Panc1 (cell line): ENCODE results near the gene MTSS2. TPM values are rescaled to one million over a fixed set of nuclear protein-coding genes. Genes with fewer than 3 reads are reported as not detected.
A peak's percentile ranks its signal among the peaks of the same experiment; 100 is the strongest.

ENCODE experiments used
- ATAC-seq: fragments of 200-7000 bp; cut with Tn5 transposase; 2 replicates; pipeline ENCODE4 v1.9.1; 2020; ENCODE audit warnings: mild to moderate bottlenecking, moderate library complexity
- BruUV-seq: library from RNA; stranded (reverse); fragments of 400-500 nt; replicated peaks from 2 replicates; lab custom pipeline; 2021; lab: Mats Ljungman, UMichigan
- CTCF ChIA-PET: fragments of 300-600 bp; sonication (Branson Sonifier 250); formaldehyde crosslinking; loops from one replicate; lab custom pipeline; 2022; ENCODE audit warnings: antibody characterized with exemption; lab: Charles Lee
- POLR2A ChIA-PET: fragments of 300-600 bp; sonication (Branson Sonifier 250); formaldehyde crosslinking; loops from one replicate; lab custom pipeline; 2022; ENCODE audit warnings: antibody characterized with exemption; lab: Charles Lee
- DNase-seq: peaks from one replicate; pipeline ENCODE4 v3.0.0-alpha.2; 2010; ENCODE audit warnings: low read depth, low spot score
- H3K27ac ChIP-seq: 2 replicates; pipeline ENCODE4 v1.5.1; 2011; ENCODE audit warnings: mild to moderate bottlenecking, low read length, inconsistent platforms
- H3K27me3 ChIP-seq: fragments of 200-500 bp; sonication (Bioruptor generic); 2 replicates; pipeline ENCODE4 v1.6.0; 2014; ENCODE audit warnings: low read length, inconsistent platforms; ENCODE audit not compliant: control insufficient read depth, insufficient read depth
- H3K36me3 ChIP-seq: fragments of 200-500 bp; sonication (Bioruptor generic); 2 replicates; pipeline ENCODE4 v1.5.1; 2014; ENCODE audit warnings: inconsistent platforms, mild to moderate bottlenecking, low read length, moderate library complexity; ENCODE audit not compliant: control insufficient read depth, insufficient read depth
- H3K4me1 ChIP-seq: 2 replicates; pipeline ENCODE4 v1.5.1; 2011; ENCODE audit warnings: inconsistent platforms, mild to moderate bottlenecking, low read length, moderate library complexity; ENCODE audit not compliant: control insufficient read depth, insufficient read depth
- H3K4me3 ChIP-seq, 2 experiments: 2 replicates each; pipeline ENCODE4 v1.5.1; 2011 to 2012; ENCODE audit warnings: low read depth in 2 of 2, low read length in 2 of 2, mild to moderate bottlenecking in 2 of 2, inconsistent platforms in 1 of 2, moderate library complexity in 1 of 2
- H3K9me3 ChIP-seq: fragments of 200-500 bp; sonication (Bioruptor generic); 2 replicates; pipeline ENCODE4 v1.5.1; 2014; ENCODE audit warnings: low read depth, mild to moderate bottlenecking, inconsistent platforms, low read length, moderate library complexity; ENCODE audit not compliant: control insufficient read depth, insufficient read depth
- CTCF ChIP-seq: fragments of 450-650 bp; IDR thresholded peaks from 2 replicates; pipeline ENCODE4 v1.5.1; 2017; ENCODE audit warnings: mild to moderate bottlenecking
- POLR2AphosphoS5 ChIP-seq: IDR thresholded peaks from 2 replicates; pipeline ENCODE4 v1.6.1; 2012; ENCODE audit warnings: mild to moderate bottlenecking, low read depth, low read length, moderate library complexity
- REST ChIP-seq, 2 experiments: IDR thresholded peaks; 2 replicates each; pipeline ENCODE4 v1.6.1; 2011 to 2012; ENCODE audit warnings: low read depth in 2 of 2, control low read depth in 1 of 2, low read length in 1 of 2, mild to moderate bottlenecking in 1 of 2, moderate library complexity in 1 of 2; ENCODE audit not compliant: insufficient read depth in 1 of 2
- SIN3A ChIP-seq: IDR thresholded peaks from 2 replicates; pipeline ENCODE4 v1.6.1; 2012; ENCODE audit warnings: low read depth, mild to moderate bottlenecking, low read length, moderate library complexity, borderline replicate concordance; ENCODE audit not compliant: insufficient read depth
- TCF7L2 ChIP-seq: IDR thresholded peaks from 2 replicates; pipeline ENCODE4 v1.6.1; 2011; ENCODE audit warnings: mild to moderate bottlenecking, low read depth, low read length, inconsistent platforms
- in situ Hi-C: cut with HindIII; loops from 2 replicates; pipeline ENCODE4 v1.10.0; 2016; ENCODE audit warnings: low sequenced_read_pairs, low pct_unique_long_range_greater_than_20kb
- intact Hi-C: fragments of 100-400 bp; cut with micrococcal nuclease; formaldehyde crosslinking; loops from one replicate; pipeline ENCODE4 v1.10.0; 2022; ENCODE audit not compliant: unreplicated experiment
- total RNA-seq: library from RNA; stranded (reverse); gene quantifications from one replicate; pipeline ENCODE4 v1.2.1, GENCODE V29; 2021; ENCODE audit not compliant: unreplicated experiment

MTSS2 gene
- total RNA-seq, 1 experiment from 2014 or later = 55.7 TPM

- BruUV-seq = no TSS peak
- H3K36me3 ChIP-seq = no peaks in the 10 kb centered on the region
- ATAC-seq = no peak
- in situ Hi-C loops = no loop called here
- peaks cover 14% of the 10 kb centered on the region for H3K4me1 ChIP-seq
- no peak for TF ChIP-seq CTCF
- TF ChIP-seq REST (IDR thresholded peaks at IDR 0.05; ENCODE audit: insufficient read depth in 1 of 2, low read depth in 2 of 2, low read length in 1 of 2) = no peak
- TF ChIP-seq SIN3A = no peak
- H3K9me3 ChIP-seq = no peaks in the 10 kb centered on the region
- CTCF ChIA-PET = interaction anchor here (0.6 kb wide), 1 partner anchor 70 kb away, joined by 3 read pairs; no protein-coding TSS in a partner anchor
- no peak for DNase-seq
- H3K27me3 ChIP-seq = no peaks in the 10 kb centered on the region
- no peak overlapping the region for H3K27ac ChIP-seq
- intact Hi-C loops = no loop called here
- no peak overlapping the region for H3K4me3 ChIP-seq
- POLR2A ChIA-PET = no interaction called here
Observed at GRCh38 chr16:70708366-70709246, 22.8 kb upstream of the MTSS2 start.

- Histone ChIP-seq H3K9me3 (no peaks in the 10 kb centered on the region), H3K27me3 (no peaks in the 10 kb centered on the region), H3K4me3 (no peak overlapping the region), H3K4me1 (peaks cover 14% of the 10 kb centered on the region), H3K27ac (peak overlapping the region; percentile 48; the same call in 1 of the 2 replicates), H3K36me3 (no peaks in the 10 kb centered on the region)
- intact Hi-C loops (no loop called here), in situ Hi-C loops (no loop called here)
- CTCF ChIA-PET = no interaction called here
- POLR2A ChIA-PET = no interaction called here
- ATAC-seq (peak; percentile 50), DNase-seq (no peak)
- BruUV-seq = no TSS peak
- TF ChIP-seq POLR2AphosphoS5 (no peak), SIN3A (no peak), CTCF (no peak), REST (IDR thresholded peaks at IDR 0.05; ENCODE audit: insufficient read depth in 1 of 2, low read depth in 2 of 2, low read length in 1 of 2) (no peak), TCF7L2 (no peak)
Observed at GRCh38 chr16:70706948-70707465, 21.2 kb upstream of the MTSS2 start.
